GM23338 (cell line): ENCODE data around the gene TARS3. TPM values are rescaled to one million over a fixed set of nuclear protein-coding genes. Genes with fewer than 3 reads are reported as not detected.

Experiments
- ATAC-seq: fragments of 200-7000 bp; cut with Tn5 transposase; 3 replicates; pipeline ENCODE4 v1.9.1; 2020
- DNase-seq: peaks from one replicate; pipeline ENCODE4 v3.0.0-alpha.2; 2015; ENCODE audit warnings: low spot score
- H2AFZ ChIP-seq: fragments of 200-600 bp; sonication (generic); 2 replicates; pipeline ENCODE4 v1.8.0; 2016; ENCODE audit warnings: antibody characterized with exemption, mild to moderate bottlenecking, moderate library complexity
- H3F3A ChIP-seq: fragments of 200-600 bp; sonication (generic); replicated peaks from 2 replicates; pipeline ENCODE4 v1.8.0; 2017; ENCODE audit warnings: antibody characterized with exemption, mixed run types, low read depth
- H3K27ac ChIP-seq: fragments of 200-600 bp; sonication (generic); 2 replicates; pipeline ENCODE4 v1.6.1; 2016; ENCODE audit warnings: low read depth
- H3K27me3 ChIP-seq: fragments of 200-600 bp; sonication (generic); 2 replicates; pipeline ENCODE4 v1.8.0; 2016; ENCODE audit warnings: mild to moderate bottlenecking, mixed run types, moderate library complexity; ENCODE audit not compliant: insufficient read depth
- H3K36me3 ChIP-seq: fragments of 200-600 bp; sonication (generic); 2 replicates; pipeline ENCODE4 v1.8.0; 2016; ENCODE audit warnings: mild to moderate bottlenecking; ENCODE audit not compliant: insufficient read depth
- H3K4me1 ChIP-seq: fragments of 200-600 bp; sonication (generic); 2 replicates; pipeline ENCODE4 v1.8.0; 2016; ENCODE audit warnings: mild to moderate bottlenecking, moderate library complexity; ENCODE audit not compliant: insufficient read depth
- H3K4me2 ChIP-seq: fragments of 200-600 bp; sonication (generic); 2 replicates; pipeline ENCODE4 v1.7.1; 2017; ENCODE audit warnings: mixed run types
- H3K4me3 ChIP-seq: fragments of 200-600 bp; sonication (generic); 2 replicates; pipeline ENCODE4 v1.6.1; 2016; ENCODE audit warnings: mixed run types
- H3K79me2 ChIP-seq: fragments of 200-600 bp; sonication (generic); replicated peaks from 2 replicates; pipeline ENCODE4 v1.8.0; 2017; ENCODE audit warnings: mild to moderate bottlenecking; ENCODE audit not compliant: insufficient read depth
- H3K9me2 ChIP-seq: fragments of 200-600 bp; sonication (generic); 2 replicates; pipeline ENCODE4 v1.8.0; 2017; ENCODE audit not compliant: insufficient read depth
- H4K20me1 ChIP-seq: fragments of 200-600 bp; sonication (generic); replicated peaks from 2 replicates; pipeline ENCODE4 v1.8.0; 2017; ENCODE audit warnings: mild to moderate bottlenecking; ENCODE audit not compliant: insufficient read depth
- H3K27ac Mint-ChIP-seq: 2 replicates; pipeline ENCODE4 v1.8.0; 2020; ENCODE audit warnings: inconsistent platforms, mild to moderate bottlenecking, moderate library complexity, mixed read lengths
- H3K27me3 Mint-ChIP-seq: 3 replicates; pipeline ENCODE4 v1.8.0; 2022; ENCODE audit warnings: low read depth, mild to moderate bottlenecking, moderate library complexity, mixed read lengths, inconsistent platforms; ENCODE audit not compliant: insufficient read depth, poor library complexity
- H3K36me3 Mint-ChIP-seq: 3 replicates; pipeline ENCODE4 v1.8.0; 2021; ENCODE audit warnings: low read depth, mild to moderate bottlenecking, inconsistent platforms, moderate library complexity, mixed read lengths
- H3K4me1 Mint-ChIP-seq: 3 replicates; pipeline ENCODE4 v1.8.0; 2020; ENCODE audit warnings: mild to moderate bottlenecking, inconsistent platforms, mixed read lengths
- H3K4me3 Mint-ChIP-seq: 3 replicates; pipeline ENCODE4 v1.8.0; 2021; ENCODE audit warnings: moderate library complexity, mild to moderate bottlenecking, inconsistent platforms, mixed read lengths
- H3K9me3 Mint-ChIP-seq: 3 replicates; pipeline ENCODE4 v1.8.0; 2020; ENCODE audit warnings: moderate library complexity, mild to moderate bottlenecking, inconsistent platforms, mixed read lengths
- CREB1 ChIP-seq: fragments of 250-450 bp; sonication (Bioruptor Pico); IDR thresholded peaks from 2 replicates; pipeline ENCODE4 v1.5.0; 2020; ENCODE audit warnings: low read depth, mild to moderate bottlenecking, moderate library complexity
- ETS1 ChIP-seq: IDR thresholded peaks from 2 replicates; pipeline ENCODE4 v1.6.1; 2016; ENCODE audit warnings: antibody characterized with exemption
- EZH2 ChIP-seq: fragments of 200-600 bp; sonication (generic); IDR thresholded peaks from one replicate; pipeline ENCODE4 v1.8.0; 2017; ENCODE audit warnings: antibody characterized with exemption, mild to moderate bottlenecking, low read depth; ENCODE audit not compliant: unreplicated experiment
- EZH2phosphoT487 ChIP-seq: fragments of 200-600 bp; sonication (generic); IDR thresholded peaks from one replicate; pipeline ENCODE4 v1.8.1; 2018; ENCODE audit warnings: antibody characterized with exemption; ENCODE audit not compliant: unreplicated experiment
- JUNB ChIP-seq: IDR thresholded peaks from one replicate; pipeline ENCODE4 v1.6.1; 2016; ENCODE audit warnings: antibody characterized with exemption; ENCODE audit not compliant: unreplicated experiment
- NANOG ChIP-seq: IDR thresholded peaks from 2 replicates; pipeline ENCODE4 v1.6.1; 2016; ENCODE audit warnings: antibody characterized with exemption, borderline replicate concordance
- POLR2AphosphoS5 ChIP-seq: IDR thresholded peaks from 2 replicates; pipeline ENCODE4 v1.6.1; 2016; ENCODE audit warnings: antibody characterized with exemption, low read depth
- STAT1 ChIP-seq: IDR thresholded peaks from one replicate; pipeline ENCODE4 v1.6.1; 2016; ENCODE audit warnings: antibody characterized with exemption; ENCODE audit not compliant: unreplicated experiment
- ZNF114 ChIP-seq: fragments of 250-450 bp; sonication (Bioruptor Pico); IDR thresholded peaks from 2 replicates; pipeline ENCODE4 v1.5.0; 2020; ENCODE audit warnings: mild to moderate bottlenecking, moderate library complexity
- ZNF331 ChIP-seq: fragments of 250-450 bp; sonication (Bioruptor Pico); IDR thresholded peaks from 2 replicates; pipeline ENCODE4 v1.5.0; 2020; ENCODE audit warnings: low read depth, mild to moderate bottlenecking, moderate library complexity
- polyA plus RNA-seq: library from polyadenylated mRNA; unstranded; fragments of >200 nt; fragmentation: Nextera tagmentation; extraction: Ambion mirVana; gene quantifications from 2 replicates; pipeline ENCODE4 v1.2.1, GENCODE V29; 2016
- total RNA-seq: library from RNA; depleted of rRNA; stranded (reverse); fragments of >200 nt; shearing (Covaris generic); gene quantifications from 2 replicates; pipeline ENCODE4 v1.2.3, GENCODE V29; 2014
- TF ChIP-seq, protein P1 (sequence below): fragments of 250-450 bp; sonication (Bioruptor Pico); IDR thresholded peaks from 2 replicates; pipeline ENCODE4 v1.5.0; 2020; ENCODE audit warnings: mild to moderate bottlenecking, moderate library complexity
- TF ChIP-seq, protein P2 (sequence below), 2 experiments: fragments of 200-600 bp in 1 of 2; sonication (generic) in 1 of 2; conservative IDR thresholded peaks; 2 replicates each; pipeline versions ENCODE4 v1.5.1 to v1.6.1; 2016 to 2017; ENCODE audit warnings: antibody characterized with exemption in 2 of 2, low read depth in 2 of 2, mild to moderate bottlenecking in 2 of 2, moderate library complexity in 1 of 2
- TF ChIP-seq, protein P3 (sequence below): IDR thresholded peaks from one replicate; pipeline ENCODE4 v1.6.1; 2018; ENCODE audit warnings: antibody characterized with exemption; ENCODE audit not compliant: unreplicated experiment

TARS3 gene
- total and polyA plus RNA-seq, 2 experiments from 2014 or later, result 13.0 to 15.4 TPM

GRCh38 chr15:101679806-101680205 is 44.5 kb downstream of the TARS3 start:
- DNase-seq, result peak; percentile 19
- Mint-ChIP-seq H3K36me3 (no peaks in the 10 kb centered on the region), H3K27me3 (peaks cover 3% of the 10 kb centered on the region), H3K4me1 (peaks cover 7% of the 10 kb centered on the region), H3K27ac (no peak overlapping the region), H3K4me3 (no peak overlapping the region), H3K9me3 (no peaks in the 10 kb centered on the region; the same call in 2 of the 3 replicates)
- no peak for TF ChIP-seq EZH2phosphoT487
- no peak for TF ChIP-seq CREB1 (CRISPR knock-in tag)
- no peak for TF ChIP-seq ETS1
- no peak for TF ChIP-seq JUNB
- TF ChIP-seq ZNF331, result no peak
- TF ChIP-seq, protein P1, sequence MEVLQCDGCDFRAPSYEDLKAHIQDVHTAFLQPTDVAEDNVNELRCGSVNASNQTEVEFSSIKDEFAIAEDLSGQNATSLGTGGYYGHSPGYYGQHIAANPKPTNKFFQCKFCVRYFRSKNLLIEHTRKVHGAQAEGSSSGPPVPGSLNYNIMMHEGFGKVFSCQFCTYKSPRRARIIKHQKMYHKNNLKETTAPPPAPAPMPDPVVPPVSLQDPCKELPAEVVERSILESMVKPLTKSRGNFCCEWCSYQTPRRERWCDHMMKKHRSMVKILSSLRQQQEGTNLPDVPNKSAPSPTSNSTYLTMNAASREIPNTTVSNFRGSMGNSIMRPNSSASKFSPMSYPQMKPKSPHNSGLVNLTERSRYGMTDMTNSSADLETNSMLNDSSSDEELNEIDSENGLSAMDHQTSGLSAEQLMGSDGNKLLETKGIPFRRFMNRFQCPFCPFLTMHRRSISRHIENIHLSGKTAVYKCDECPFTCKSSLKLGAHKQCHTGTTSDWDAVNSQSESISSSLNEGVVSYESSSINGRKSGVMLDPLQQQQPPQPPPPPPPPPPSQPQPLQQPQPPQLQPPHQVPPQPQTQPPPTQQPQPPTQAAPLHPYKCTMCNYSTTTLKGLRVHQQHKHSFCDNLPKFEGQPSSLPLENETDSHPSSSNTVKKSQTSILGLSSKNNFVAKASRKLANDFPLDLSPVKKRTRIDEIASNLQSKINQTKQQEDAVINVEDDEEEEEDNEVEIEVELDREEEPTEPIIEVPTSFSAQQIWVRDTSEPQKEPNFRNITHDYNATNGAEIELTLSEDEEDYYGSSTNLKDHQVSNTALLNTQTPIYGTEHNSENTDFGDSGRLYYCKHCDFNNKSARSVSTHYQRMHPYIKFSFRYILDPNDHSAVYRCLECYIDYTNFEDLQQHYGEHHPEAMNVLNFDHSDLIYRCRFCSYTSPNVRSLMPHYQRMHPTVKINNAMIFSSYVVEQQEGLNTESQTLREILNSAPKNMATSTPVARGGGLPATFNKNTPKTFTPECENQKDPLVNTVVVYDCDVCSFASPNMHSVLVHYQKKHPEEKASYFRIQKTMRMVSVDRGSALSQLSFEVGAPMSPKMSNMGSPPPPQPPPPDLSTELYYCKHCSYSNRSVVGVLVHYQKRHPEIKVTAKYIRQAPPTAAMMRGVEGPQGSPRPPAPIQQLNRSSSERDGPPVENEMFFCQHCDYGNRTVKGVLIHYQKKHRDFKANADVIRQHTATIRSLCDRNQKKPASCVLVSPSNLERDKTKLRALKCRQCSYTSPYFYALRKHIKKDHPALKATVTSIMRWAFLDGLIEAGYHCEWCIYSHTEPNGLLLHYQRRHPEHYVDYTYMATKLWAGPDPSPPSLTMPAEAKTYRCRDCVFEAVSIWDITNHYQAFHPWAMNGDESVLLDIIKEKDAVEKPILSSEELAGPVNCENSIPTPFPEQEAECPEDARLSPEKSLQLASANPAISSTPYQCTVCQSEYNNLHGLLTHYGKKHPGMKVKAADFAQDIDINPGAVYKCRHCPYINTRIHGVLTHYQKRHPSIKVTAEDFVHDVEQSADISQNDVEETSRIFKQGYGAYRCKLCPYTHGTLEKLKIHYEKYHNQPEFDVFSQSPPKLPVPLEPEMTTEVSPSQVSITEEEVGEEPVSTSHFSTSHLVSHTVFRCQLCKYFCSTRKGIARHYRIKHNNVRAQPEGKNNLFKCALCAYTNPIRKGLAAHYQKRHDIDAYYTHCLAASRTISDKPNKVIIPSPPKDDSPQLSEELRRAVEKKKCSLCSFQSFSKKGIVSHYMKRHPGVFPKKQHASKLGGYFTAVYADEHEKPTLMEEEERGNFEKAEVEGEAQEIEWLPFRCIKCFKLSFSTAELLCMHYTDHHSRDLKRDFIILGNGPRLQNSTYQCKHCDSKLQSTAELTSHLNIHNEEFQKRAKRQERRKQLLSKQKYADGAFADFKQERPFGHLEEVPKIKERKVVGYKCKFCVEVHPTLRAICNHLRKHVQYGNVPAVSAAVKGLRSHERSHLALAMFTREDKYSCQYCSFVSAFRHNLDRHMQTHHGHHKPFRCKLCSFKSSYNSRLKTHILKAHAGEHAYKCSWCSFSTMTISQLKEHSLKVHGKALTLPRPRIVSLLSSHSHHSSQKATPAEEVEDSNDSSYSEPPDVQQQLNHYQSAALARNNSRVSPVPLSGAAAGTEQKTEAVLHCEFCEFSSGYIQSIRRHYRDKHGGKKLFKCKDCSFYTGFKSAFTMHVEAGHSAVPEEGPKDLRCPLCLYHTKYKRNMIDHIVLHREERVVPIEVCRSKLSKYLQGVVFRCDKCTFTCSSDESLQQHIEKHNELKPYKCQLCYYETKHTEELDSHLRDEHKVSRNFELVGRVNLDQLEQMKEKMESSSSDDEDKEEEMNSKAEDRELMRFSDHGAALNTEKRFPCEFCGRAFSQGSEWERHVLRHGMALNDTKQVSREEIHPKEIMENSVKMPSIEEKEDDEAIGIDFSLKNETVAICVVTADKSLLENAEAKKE, result no peak
- TF ChIP-seq, protein P2, sequence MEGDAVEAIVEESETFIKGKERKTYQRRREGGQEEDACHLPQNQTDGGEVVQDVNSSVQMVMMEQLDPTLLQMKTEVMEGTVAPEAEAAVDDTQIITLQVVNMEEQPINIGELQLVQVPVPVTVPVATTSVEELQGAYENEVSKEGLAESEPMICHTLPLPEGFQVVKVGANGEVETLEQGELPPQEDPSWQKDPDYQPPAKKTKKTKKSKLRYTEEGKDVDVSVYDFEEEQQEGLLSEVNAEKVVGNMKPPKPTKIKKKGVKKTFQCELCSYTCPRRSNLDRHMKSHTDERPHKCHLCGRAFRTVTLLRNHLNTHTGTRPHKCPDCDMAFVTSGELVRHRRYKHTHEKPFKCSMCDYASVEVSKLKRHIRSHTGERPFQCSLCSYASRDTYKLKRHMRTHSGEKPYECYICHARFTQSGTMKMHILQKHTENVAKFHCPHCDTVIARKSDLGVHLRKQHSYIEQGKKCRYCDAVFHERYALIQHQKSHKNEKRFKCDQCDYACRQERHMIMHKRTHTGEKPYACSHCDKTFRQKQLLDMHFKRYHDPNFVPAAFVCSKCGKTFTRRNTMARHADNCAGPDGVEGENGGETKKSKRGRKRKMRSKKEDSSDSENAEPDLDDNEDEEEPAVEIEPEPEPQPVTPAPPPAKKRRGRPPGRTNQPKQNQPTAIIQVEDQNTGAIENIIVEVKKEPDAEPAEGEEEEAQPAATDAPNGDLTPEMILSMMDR (conservative IDR thresholded peaks at IDR 0.05; ENCODE audit: low read depth in 2 of 2), result no peak
- no peak for TF ChIP-seq POLR2AphosphoS5
- TF ChIP-seq NANOG, result no peak
- TF ChIP-seq ZNF114 (CRISPR knock-in tag), result no peak
- TF ChIP-seq, protein P3, sequence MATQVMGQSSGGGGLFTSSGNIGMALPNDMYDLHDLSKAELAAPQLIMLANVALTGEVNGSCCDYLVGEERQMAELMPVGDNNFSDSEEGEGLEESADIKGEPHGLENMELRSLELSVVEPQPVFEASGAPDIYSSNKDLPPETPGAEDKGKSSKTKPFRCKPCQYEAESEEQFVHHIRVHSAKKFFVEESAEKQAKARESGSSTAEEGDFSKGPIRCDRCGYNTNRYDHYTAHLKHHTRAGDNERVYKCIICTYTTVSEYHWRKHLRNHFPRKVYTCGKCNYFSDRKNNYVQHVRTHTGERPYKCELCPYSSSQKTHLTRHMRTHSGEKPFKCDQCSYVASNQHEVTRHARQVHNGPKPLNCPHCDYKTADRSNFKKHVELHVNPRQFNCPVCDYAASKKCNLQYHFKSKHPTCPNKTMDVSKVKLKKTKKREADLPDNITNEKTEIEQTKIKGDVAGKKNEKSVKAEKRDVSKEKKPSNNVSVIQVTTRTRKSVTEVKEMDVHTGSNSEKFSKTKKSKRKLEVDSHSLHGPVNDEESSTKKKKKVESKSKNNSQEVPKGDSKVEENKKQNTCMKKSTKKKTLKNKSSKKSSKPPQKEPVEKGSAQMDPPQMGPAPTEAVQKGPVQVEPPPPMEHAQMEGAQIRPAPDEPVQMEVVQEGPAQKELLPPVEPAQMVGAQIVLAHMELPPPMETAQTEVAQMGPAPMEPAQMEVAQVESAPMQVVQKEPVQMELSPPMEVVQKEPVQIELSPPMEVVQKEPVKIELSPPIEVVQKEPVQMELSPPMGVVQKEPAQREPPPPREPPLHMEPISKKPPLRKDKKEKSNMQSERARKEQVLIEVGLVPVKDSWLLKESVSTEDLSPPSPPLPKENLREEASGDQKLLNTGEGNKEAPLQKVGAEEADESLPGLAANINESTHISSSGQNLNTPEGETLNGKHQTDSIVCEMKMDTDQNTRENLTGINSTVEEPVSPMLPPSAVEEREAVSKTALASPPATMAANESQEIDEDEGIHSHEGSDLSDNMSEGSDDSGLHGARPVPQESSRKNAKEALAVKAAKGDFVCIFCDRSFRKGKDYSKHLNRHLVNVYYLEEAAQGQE, result no peak
- TF ChIP-seq EZH2, result no peak
- TF ChIP-seq STAT1, result no peak
- Histone ChIP-seq H2AFZ (no peak overlapping the region), H3K27me3 (no peaks in the 10 kb centered on the region), H3K4me3 (no peak overlapping the region), H3K27ac (no peak overlapping the region), H4K20me1 (no peaks in the 10 kb centered on the region), H3F3A (no peaks in the 10 kb centered on the region), H3K79me2 (no peaks in the 10 kb centered on the region), H3K4me2 (no peak overlapping the region), H3K4me1 (no peaks in the 10 kb centered on the region), H3K36me3 (no peaks in the 10 kb centered on the region; the same call in 1 of the 2 replicates), H3K9me2 (no peaks in the 10 kb centered on the region)
- no peak for ATAC-seq
